ENCODE measurements around the gene PGM2L1.
"Not testable (repeated sequence)": the region's sequence is repeated elsewhere in the genome, so short reads cannot be mapped to it uniquely, and the experiment has no call there.

Gene PGM2L1

GRCh38 chr11:74332291-74332690, 65.9 kb downstream of the PGM2L1 start:
- DNase-seq: no peak

GRCh38 chr11:74331000-74331399, 67.2 kb downstream of the PGM2L1 start:
- DNase-seq: not testable (repeated sequence)

GRCh38 chr11:74330075-74330858, 68.0 kb downstream of the PGM2L1 start:
- DNase-seq: no peak

DNA sequence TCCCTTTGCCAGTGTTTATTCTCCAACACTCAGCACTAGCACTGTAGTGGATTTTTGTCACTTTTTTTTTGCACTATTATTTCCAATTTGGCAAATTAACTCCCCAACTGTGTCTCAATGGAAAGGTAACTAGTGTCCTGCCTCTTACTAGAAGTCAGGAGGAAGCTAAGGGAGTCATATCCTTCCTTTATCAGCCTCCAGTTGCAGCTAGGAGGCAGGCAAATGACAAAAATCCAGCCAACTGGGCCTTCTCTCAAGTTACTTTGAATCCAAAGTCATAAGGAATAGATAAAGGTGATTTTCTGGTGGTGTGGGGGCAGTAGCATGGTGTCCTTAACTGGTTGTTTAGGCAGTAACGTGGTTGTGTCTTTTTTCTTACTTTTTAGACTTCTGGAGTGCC, 71.2 kb downstream of the PGM2L1 start:
- no peak for DNase-seq

- DNase-seq: no peak
Observed at GRCh38 chr11:74326665-74327064, 71.6 kb downstream of the PGM2L1 start.

GRCh38 chr11:74325649-74326645, 72.3 kb downstream of the PGM2L1 start:
- DNase-seq: peak; percentile 92

- DNase-seq: no peak
Observed at GRCh38 chr11:74322667-74323066, 75.6 kb downstream of the PGM2L1 start.

GRCh38 chr11:74321487-74322188, 76.6 kb downstream of the PGM2L1 start:
- peak; percentile 91 for DNase-seq

- DNase-seq: no peak
Observed at GRCh38 chr11:74320538-74320937, 77.7 kb downstream of the PGM2L1 start.

DNA sequence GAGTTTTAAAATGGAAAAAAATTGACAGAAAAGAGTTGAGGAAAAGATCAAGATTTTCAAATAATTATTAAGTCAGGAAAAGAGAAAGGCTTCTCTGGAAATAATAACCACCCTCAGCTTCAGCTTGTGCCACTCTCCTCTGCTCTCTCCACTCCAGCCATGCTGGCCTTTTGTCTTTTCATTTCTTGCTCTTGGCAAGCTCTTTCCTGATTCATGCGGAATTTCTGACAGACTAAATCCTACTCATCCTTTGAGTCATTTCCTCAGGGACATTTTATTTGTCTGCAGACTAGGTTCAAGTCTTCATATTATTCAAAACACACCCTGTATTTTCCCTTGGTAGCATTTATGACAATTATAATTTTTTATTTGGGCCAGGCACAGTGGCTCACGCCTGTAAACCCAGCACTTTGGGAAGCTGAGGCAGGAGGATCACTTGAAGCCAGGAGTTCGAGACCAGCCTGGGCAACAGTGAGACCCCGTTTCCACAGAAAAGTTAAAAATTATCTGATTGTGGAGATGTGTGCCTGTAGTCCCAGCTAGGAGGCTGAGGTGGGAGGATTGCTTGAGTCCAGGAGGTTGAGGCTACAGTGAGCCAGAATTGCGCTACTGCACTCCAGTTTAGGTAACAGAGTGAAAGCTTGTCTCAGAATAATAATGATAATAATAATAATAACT, 79.0 kb downstream of the PGM2L1 start:
- no peak for DNase-seq

DNA sequence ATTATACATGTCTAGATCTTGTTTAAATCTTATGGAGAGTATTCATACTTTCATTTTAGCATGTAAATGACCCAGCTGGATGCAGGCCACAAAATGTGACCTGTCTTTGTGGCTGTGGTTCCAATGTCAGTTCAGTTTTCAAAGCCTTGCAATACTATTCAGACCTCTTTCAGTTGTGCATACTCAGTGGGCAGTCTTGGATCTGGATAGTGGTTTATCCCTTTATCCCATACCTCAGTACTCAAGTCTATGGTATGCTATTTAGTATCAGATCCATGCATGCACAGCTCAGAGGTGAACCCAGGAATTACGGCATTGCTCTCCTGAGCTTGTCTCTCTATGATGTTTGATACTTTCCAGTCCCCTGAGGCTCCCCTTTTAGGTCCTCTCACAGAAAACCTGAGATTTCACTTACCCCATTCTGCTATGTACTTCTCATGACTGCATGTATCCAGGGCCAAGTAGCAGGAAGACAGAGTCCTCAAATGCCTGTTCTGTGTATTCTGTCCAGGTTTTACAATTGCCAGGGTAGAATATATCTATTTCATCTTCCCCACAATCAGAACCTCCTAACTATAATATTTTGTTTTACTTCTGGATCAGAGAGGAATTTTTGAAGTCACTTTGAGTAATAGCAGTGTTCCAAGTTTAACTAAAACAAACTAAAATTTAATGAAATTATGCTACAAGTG, 79.8 kb downstream of the PGM2L1 start:
- DNase-seq: no peak

- DNase-seq: no peak
Observed at GRCh38 chr11:74316772-74317505, 81.3 kb downstream of the PGM2L1 start.

GRCh38 chr11:74312326-74312725, 85.9 kb downstream of the PGM2L1 start:
- no peak for DNase-seq

DNA sequence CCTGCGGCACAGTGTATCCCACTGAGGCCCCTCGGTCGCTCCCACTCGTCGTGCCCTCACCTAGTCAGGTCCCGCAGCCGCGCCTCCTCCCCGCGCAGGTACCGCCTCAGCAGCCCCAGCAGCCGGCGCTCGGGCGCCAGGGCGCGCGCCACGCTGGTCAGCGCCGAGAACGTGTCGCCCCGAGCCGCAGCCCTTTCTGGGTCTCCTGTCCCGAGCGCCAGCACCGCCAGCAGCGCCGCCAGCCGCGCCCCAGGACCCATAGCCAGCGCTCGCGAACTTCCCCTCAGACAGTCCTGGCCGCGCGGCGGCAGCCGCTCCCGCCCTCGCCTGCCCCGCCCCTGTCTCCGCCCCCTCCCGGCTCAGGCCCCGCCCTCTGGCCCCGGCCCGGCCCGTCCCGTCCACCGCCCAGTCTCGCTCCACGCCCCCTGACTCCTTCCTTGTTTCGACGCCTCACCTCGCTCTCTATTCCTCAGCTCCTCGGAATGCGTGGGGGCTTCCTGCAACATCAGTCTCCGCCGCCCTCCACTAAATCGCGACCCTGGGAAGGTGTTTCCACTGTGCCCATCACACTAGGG, 86.8 kb downstream of the PGM2L1 start, which contains the start of gene P4HA3:
Gene P4HA3, minus strand, starts transcription at position 289 of the 575 bp plus-strand sequence. Its CDS starts 29 bp downstream, at position 260.
- no peak for DNase-seq

- no peak for DNase-seq
Observed at GRCh38 chr11:74310857-74311256, 87.4 kb downstream of the PGM2L1 start.

DNA sequence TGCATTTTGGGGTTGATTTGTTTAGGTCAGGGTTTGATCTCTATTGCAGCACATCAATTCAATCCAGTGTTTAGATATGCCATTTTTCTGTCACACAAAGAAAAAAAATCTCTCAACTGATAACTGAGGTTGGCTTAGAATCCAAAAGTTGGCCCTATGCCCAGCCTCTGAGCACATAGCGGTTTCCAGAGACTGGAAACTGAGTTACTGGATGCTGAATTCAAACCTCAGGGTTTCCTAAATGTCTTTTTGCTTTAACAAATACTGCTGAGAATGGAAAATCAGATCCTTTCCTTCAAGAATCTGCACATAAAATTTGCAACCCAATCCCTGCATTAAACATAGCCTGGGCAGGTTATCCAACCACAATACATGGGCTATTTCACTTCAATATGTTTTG, 90.8 kb downstream of the PGM2L1 start:
- no peak for DNase-seq

- no peak for DNase-seq
Observed at GRCh38 chr11:74306435-74307175, 91.6 kb downstream of the PGM2L1 start.

DNA sequence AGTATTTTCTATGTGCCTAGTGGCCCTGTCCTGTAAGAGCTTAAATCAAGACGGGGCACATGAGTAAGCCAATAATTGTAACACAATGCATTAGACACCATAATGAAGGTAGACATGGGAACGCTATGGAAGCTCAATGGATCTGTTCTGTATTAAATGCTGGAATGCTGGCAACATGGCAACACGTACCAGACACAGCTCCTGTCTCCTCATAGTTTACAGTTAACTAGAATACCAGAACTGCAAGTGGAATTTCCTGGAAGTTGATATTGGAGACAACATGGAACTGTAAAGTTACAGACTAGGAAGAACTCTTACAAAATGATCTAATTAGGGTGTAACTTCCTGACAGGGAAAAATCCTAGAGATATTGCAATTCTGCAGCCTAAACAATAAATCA, 99.2 kb downstream of the PGM2L1 start:
- DNase-seq: no peak

GRCh38 chr11:74297484-74297883, 100.7 kb downstream of the PGM2L1 start:
- DNase-seq: no peak

DNA sequence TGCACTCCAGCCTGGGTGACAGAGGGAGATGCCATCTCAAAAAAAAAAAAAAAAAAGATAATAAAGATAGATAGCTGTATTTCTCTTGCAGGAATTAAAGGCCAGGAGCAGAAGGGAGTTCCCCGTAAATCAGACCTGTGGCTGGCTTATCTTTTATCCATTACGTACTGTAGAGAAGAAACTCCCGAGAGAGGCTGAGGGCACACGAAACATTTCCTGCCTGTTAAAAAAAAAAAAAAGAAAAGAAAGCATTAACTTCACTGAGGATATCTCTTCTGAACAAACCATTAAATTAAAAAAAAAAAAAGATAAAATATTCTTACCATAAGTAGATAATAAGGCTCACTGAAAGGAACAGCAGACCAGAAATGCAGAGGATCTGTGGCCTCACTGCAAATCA, 109.3 kb downstream of the PGM2L1 start:
- no peak for DNase-seq
